Stimulated activated naive CD4-positive, alpha-beta T cell treated with Interleukin-2 at 50 U/mL for 16 hours (primary cell): ENCODE measurements around the gene COQ4.

Experiments used
- DNase-seq: peaks from one replicate; lab custom pipeline; 2025; lab: John Stamatoyannopoulos, UW

Gene COQ4

GRCh38 chr9:128372784-128373183 lies 50.1 kb downstream of the COQ4 start:
- DNase-seq: no peak

GRCh38 chr9:128374221-128374675 lies 51.6 kb downstream of the COQ4 start:
- DNase-seq: no peak

GRCh38 chr9:128375865-128376264 lies 53.2 kb downstream of the COQ4 start:
- DNase-seq: no peak

GRCh38 chr9:128382261-128382660 lies 59.6 kb downstream of the COQ4 start:
- no peak for DNase-seq

- no peak for DNase-seq
Measured at GRCh38 chr9:128383007-128383753, 60.5 kb downstream of the COQ4 start.
